Non-pigmented ciliary epithelial cell (primary cell): ENCODE results near the gene LIAS.
A peak's percentile ranks its signal among the peaks of the same experiment; 100 is the strongest.
"Not testable (repeated sequence)": the region's sequence is repeated elsewhere in the genome, so short reads cannot be mapped to it uniquely, and the experiment has no call there.

Experiments
- DNase-seq: peaks from one replicate; pipeline ENCODE4 v3.0.0-alpha.2; 2010; ENCODE audit warnings: low read depth

The LIAS gene

GRCh38 chr4:39452860-39453587 lies 5.8 kb upstream of the LIAS start:
- no peak for DNase-seq

GRCh38 chr4:39453738-39454137 lies 5.1 kb upstream of the LIAS start:
- DNase-seq: no peak

- DNase-seq: no peak
Measured at GRCh38 chr4:39455486-39455885, 3.4 kb upstream of the LIAS start.

GRCh38 chr4:39456946-39457763 lies 1.7 kb upstream of the LIAS start:
- DNase-seq: no peak

- not testable (repeated sequence) for DNase-seq
Measured at GRCh38 chr4:39458161-39458504, 723 bp upstream of the LIAS start.

- DNase-seq: peak; percentile 78
Measured at GRCh38 chr4:39464886-39465501, 6.1 kb downstream of the LIAS start.

- no peak for DNase-seq
Measured at GRCh38 chr4:39466747-39467146, 7.9 kb downstream of the LIAS start.

- no peak for DNase-seq
Measured at GRCh38 chr4:39467464-39467863, 8.6 kb downstream of the LIAS start.

GRCh38 chr4:39469429-39470077 lies 10.7 kb downstream of the LIAS start:
- DNase-seq: peak; percentile 52

GRCh38 chr4:39470402-39470801 lies 11.5 kb downstream of the LIAS start:
- no peak for DNase-seq

- DNase-seq: no peak
Measured at GRCh38 chr4:39472396-39472795, 13.5 kb downstream of the LIAS start.

GRCh38 chr4:39476187-39476895 lies 17.5 kb downstream of the LIAS start:
- DNase-seq: no peak

- no peak for DNase-seq
Measured at GRCh38 chr4:39480251-39480650, 21.4 kb downstream of the LIAS start.

GRCh38 chr4:39480902-39481695 lies 22.2 kb downstream of the LIAS start:
- DNase-seq: no peak

GRCh38 chr4:39484582-39485272 lies 25.9 kb downstream of the LIAS start:
- DNase-seq: no peak

GRCh38 chr4:39486221-39486804 lies 27.5 kb downstream of the LIAS start:
- no peak for DNase-seq

- DNase-seq: no peak
Measured at GRCh38 chr4:39490322-39490721, 31.5 kb downstream of the LIAS start.

- DNase-seq: no peak
Measured at GRCh38 chr4:39494354-39494753, 35.5 kb downstream of the LIAS start.

- DNase-seq: no peak
Measured at GRCh38 chr4:39495446-39496213, 36.8 kb downstream of the LIAS start.
